ENCODE measurements around the gene PRDM16. TPM values are rescaled to one million over a fixed set of nuclear protein-coding genes. Genes with fewer than 3 reads are reported as not detected.

The PRDM16 gene
- total RNA-seq, 1 donor = 6.5 TPM

- no peaks in the 10 kb centered on the region for H3K36me3 ChIP-seq (ENCODE audit: insufficient read depth, low read length)
- peaks cover 10% of the 10 kb centered on the region for H3K27me3 ChIP-seq (ENCODE audit: insufficient read depth, low read length)
- H3K4me3 ChIP-seq (ENCODE audit: insufficient read depth, low read length) = no peak overlapping the region
- no peaks in the 10 kb centered on the region for H3K4me1 ChIP-seq (ENCODE audit: insufficient read depth, low read length)
- H2AFZ ChIP-seq (ENCODE audit: low read length) = no peak overlapping the region
- H3K9me3 ChIP-seq (ENCODE audit: low read depth, low read length) = no peaks in the 10 kb centered on the region
- peak; percentile 71 for DNase-seq (ENCODE audit: insufficient read length, low spot score, missing footprints)
- no peak overlapping the region for H3K4me2 ChIP-seq (ENCODE audit: insufficient read depth, low read length)
- H3K79me2 ChIP-seq (ENCODE audit: insufficient read depth, low read length) = no peaks in the 10 kb centered on the region
- H4K20me1 ChIP-seq (ENCODE audit: insufficient read depth, low read length) = peaks cover 4% of the 10 kb centered on the region
- H3K27ac ChIP-seq (ENCODE audit: low read depth, low read length) = no peak overlapping the region
- no peak for TF ChIP-seq CTCF (IDR thresholded peaks at IDR 0.05; ENCODE audit: extremely low read depth, low read depth, low read length)
Observed at GRCh38 chr1:3456964-3457909, 388.2 kb downstream of the PRDM16 start.

- no peak overlapping the region for H2AFZ ChIP-seq (ENCODE audit: low read length)
- H3K9me3 ChIP-seq (ENCODE audit: low read depth, low read length) = no peaks in the 10 kb centered on the region
- peak; percentile 69 for DNase-seq (ENCODE audit: insufficient read length, low spot score, missing footprints)
- no peak overlapping the region for H3K27ac ChIP-seq (ENCODE audit: low read depth, low read length)
- H3K4me3 ChIP-seq (ENCODE audit: insufficient read depth, low read length) = no peak overlapping the region
- no peaks in the 10 kb centered on the region for H4K20me1 ChIP-seq (ENCODE audit: insufficient read depth, low read length)
- no peaks in the 10 kb centered on the region for H3K36me3 ChIP-seq (ENCODE audit: insufficient read depth, low read length)
- H3K4me1 ChIP-seq (ENCODE audit: insufficient read depth, low read length) = no peaks in the 10 kb centered on the region
- peaks cover 10% of the 10 kb centered on the region for H3K27me3 ChIP-seq (ENCODE audit: insufficient read depth, low read length)
- H3K4me2 ChIP-seq (ENCODE audit: insufficient read depth, low read length) = no peak overlapping the region
- TF ChIP-seq CTCF (IDR thresholded peaks at IDR 0.05; ENCODE audit: extremely low read depth, low read depth, low read length) = no peak
- no peaks in the 10 kb centered on the region for H3K79me2 ChIP-seq (ENCODE audit: insufficient read depth, low read length)
Observed at GRCh38 chr1:3457910-3458883, 389.2 kb downstream of the PRDM16 start.

GRCh38 chr1:3459051-3459908 lies 390.3 kb downstream of the PRDM16 start:
- peak; percentile 86 for DNase-seq (ENCODE audit: insufficient read length, low spot score, missing footprints)
- Histone ChIP-seq H2AFZ (ENCODE audit: low read length) (no peak overlapping the region), H3K27me3 (ENCODE audit: insufficient read depth, low read length) (peaks cover 3% of the 10 kb centered on the region), H3K4me2 (ENCODE audit: insufficient read depth, low read length) (no peak overlapping the region), H3K79me2 (ENCODE audit: insufficient read depth, low read length) (no peaks in the 10 kb centered on the region), H3K4me3 (ENCODE audit: insufficient read depth, low read length) (no peak overlapping the region), H3K9me3 (ENCODE audit: low read depth, low read length) (no peaks in the 10 kb centered on the region), H3K36me3 (ENCODE audit: insufficient read depth, low read length) (no peaks in the 10 kb centered on the region), H3K27ac (ENCODE audit: low read depth, low read length) (no peak overlapping the region), H4K20me1 (ENCODE audit: insufficient read depth, low read length) (no peaks in the 10 kb centered on the region), H3K4me1 (ENCODE audit: insufficient read depth, low read length) (no peaks in the 10 kb centered on the region)
- TF ChIP-seq CTCF (IDR thresholded peaks at IDR 0.05; ENCODE audit: extremely low read depth, low read depth, low read length) = no peak

Data from osteoblast (primary cell).